Suprapubic skin (tissue), 4 donors: ENCODE data around the gene BRD9. TPM values are rescaled to one million over a fixed set of nuclear protein-coding genes. Genes with fewer than 3 reads are reported as not detected.
"Not testable (repeated sequence)": the region's sequence is repeated elsewhere in the genome, so short reads cannot be mapped to it uniquely, and the experiment has no call there.

ENCODE experiments used
- DNase-seq, 2 donors: peaks; one replicate each; pipeline ENCODE4 v3.0.0-alpha.2; 2019; ENCODE audit warnings: low spot score in 2 of 2
- H3K27ac ChIP-seq: fragments of 200-600 bp; sonication (generic); one replicate; pipeline ENCODE4 v1.5.1; 2019
- H3K27me3 ChIP-seq: fragments of 200-600 bp; sonication (generic); one replicate; pipeline ENCODE4 v1.5.1; 2019
- H3K36me3 ChIP-seq: fragments of 200-600 bp; sonication (generic); one replicate; pipeline ENCODE4 v1.5.1; 2019
- H3K4me1 ChIP-seq: fragments of 200-600 bp; sonication (generic); one replicate; pipeline ENCODE4 v1.5.1; 2019
- H3K4me3 ChIP-seq: fragments of 200-600 bp; sonication (generic); one replicate; pipeline ENCODE4 v1.5.1; 2019; ENCODE audit warnings: mild to moderate bottlenecking
- H3K9me3 ChIP-seq: fragments of 200-600 bp; sonication (generic); one replicate; pipeline ENCODE4 v1.5.1; 2019
- EP300 ChIP-seq: sonication (generic); formaldehyde crosslinking; IDR thresholded peaks from one replicate; pipeline ENCODE4 v1.6.1; 2017; ENCODE audit warnings: antibody characterized with exemption
- POLR2A ChIP-seq, 2 donors: fragments of 450-650 bp; IDR thresholded peaks; one replicate each; pipeline ENCODE4 v1.6.1; 2017; ENCODE audit warnings: antibody characterized with exemption in 2 of 2, mild to moderate bottlenecking in 2 of 2, moderate library complexity in 2 of 2
- POLR2AphosphoS5 ChIP-seq, 3 donors: sonication (generic); formaldehyde crosslinking; IDR thresholded peaks; one replicate each; pipeline ENCODE4 v1.6.1; 2017; ENCODE audit warnings: antibody characterized with exemption in 3 of 3
- WGBS: methylation state at CpG from one replicate; pipeline ENCODE4 v1.1.5; 2018; 5-methylcytosine and 5-hydroxymethylcytosine counted together
- total RNA-seq, 4 donors: library from RNA; depleted of rRNA; stranded (reverse); fragments of >200 nt; gene quantifications; one replicate each; pipeline ENCODE4 v1.1.0, GENCODE V29; 2016
- TF ChIP-seq, protein P1 (sequence below), 2 donors: fragments of 200-600 bp in 1 of 2; fragments of 450-650 bp in 1 of 2; sonication (generic) in 1 of 2; IDR thresholded peaks; one replicate each; pipeline ENCODE4 v1.5.1; 2016 to 2019; ENCODE audit warnings: antibody characterized with exemption in 2 of 2, mild to moderate bottlenecking in 1 of 2, moderate library complexity in 1 of 2

BRD9 gene
- total RNA-seq, 4 donors from 2014 or later: 25.2 to 73.0 (median 38.8) TPM

DNA sequence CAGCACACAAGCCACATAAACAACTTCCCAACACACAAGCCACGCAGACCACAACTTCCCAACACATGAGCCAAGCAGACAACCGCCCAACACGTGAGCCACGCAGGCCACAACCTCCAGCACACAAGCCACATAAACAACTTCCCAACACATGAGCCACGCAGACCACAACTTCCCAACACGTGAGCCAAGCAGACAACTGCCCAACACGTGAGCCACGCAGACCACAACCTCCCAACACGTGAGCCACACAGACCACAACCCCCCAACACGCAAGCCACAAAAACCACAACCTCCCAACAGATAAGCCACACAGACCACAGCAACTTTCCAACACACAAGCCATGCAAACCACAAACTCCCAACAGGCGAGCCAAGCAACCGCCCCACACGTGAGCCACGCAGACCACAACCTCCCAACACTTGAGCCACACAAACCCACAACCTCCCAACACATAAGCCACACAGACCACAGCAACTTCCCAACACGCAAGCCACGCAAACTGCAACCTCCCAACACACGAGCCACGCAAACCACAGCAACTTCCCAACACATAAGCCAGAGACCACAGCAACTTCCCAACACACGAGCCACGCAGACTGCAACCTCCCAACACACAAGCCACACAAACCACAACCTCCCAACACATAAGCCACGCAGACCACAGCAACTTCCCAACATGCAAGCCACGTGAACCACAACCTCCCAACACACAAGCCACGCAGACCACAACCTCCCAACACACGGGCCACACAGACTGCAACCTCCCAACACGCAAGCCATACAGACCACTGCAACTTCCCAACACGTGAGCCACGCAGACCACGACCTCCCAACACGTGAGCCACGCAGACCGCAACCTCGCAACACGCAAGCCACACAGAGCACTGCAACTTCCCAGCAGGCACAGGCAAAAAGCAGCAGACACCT, 10.1 kb downstream of the BRD9 start:
- Histone ChIP-seq H3K27me3 (no peaks in the 10 kb centered on the region), H3K27ac (no peak overlapping the region), H3K36me3 (peaks cover 77% of the 10 kb centered on the region), H3K4me1 (no peaks in the 10 kb centered on the region), H3K9me3 (no peaks in the 10 kb centered on the region), H3K4me3 (no peak overlapping the region)
- no peak for TF ChIP-seq POLR2A (IDR thresholded peaks at IDR 0.05)
- TF ChIP-seq POLR2AphosphoS5 (IDR thresholded peaks at IDR 0.05): no peak
- TF ChIP-seq, protein P1, sequence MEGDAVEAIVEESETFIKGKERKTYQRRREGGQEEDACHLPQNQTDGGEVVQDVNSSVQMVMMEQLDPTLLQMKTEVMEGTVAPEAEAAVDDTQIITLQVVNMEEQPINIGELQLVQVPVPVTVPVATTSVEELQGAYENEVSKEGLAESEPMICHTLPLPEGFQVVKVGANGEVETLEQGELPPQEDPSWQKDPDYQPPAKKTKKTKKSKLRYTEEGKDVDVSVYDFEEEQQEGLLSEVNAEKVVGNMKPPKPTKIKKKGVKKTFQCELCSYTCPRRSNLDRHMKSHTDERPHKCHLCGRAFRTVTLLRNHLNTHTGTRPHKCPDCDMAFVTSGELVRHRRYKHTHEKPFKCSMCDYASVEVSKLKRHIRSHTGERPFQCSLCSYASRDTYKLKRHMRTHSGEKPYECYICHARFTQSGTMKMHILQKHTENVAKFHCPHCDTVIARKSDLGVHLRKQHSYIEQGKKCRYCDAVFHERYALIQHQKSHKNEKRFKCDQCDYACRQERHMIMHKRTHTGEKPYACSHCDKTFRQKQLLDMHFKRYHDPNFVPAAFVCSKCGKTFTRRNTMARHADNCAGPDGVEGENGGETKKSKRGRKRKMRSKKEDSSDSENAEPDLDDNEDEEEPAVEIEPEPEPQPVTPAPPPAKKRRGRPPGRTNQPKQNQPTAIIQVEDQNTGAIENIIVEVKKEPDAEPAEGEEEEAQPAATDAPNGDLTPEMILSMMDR (IDR thresholded peaks at IDR 0.05): no peak
- no peak for TF ChIP-seq EP300
- peak; percentile 37 to 47 for DNase-seq
- WGBS: 89% methylated on average over 33 of the region's 33 CpGs

DNA sequence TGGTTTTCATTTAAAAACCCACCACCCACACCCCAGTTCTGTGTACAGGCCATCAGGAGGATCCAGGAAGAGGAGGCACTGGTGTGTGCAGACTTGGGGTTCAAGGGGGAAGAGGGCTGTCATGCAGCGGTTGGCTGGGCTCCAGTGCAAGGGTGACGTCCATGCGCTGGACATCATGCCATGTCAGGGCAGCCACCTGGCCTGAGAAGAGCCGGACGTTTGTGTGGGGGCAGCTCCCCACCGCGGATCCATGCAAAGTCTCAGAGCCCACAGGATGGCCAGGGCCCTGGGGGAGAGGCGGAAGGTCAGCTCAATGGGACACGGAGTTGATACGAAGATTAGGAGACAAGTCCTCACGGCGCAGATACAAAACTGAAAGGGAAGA, 11.1 kb downstream of the BRD9 start:
- DNase-seq: peak in 1 of 2 donors; percentile 43
- Histone ChIP-seq H3K4me3 (no peak overlapping the region), H3K27me3 (no peaks in the 10 kb centered on the region), H3K9me3 (no peaks in the 10 kb centered on the region), H3K36me3 (peaks cover 77% of the 10 kb centered on the region), H3K4me1 (no peaks in the 10 kb centered on the region), H3K27ac (no peak overlapping the region)
- no peak for TF ChIP-seq POLR2AphosphoS5 (IDR thresholded peaks at IDR 0.05)
- TF ChIP-seq EP300: no peak
- TF ChIP-seq POLR2A (IDR thresholded peaks at IDR 0.05): no peak
- TF ChIP-seq, protein P1 (IDR thresholded peaks at IDR 0.05): no peak
- WGBS: 89% methylated on average over 11 of the region's 12 CpGs

DNA sequence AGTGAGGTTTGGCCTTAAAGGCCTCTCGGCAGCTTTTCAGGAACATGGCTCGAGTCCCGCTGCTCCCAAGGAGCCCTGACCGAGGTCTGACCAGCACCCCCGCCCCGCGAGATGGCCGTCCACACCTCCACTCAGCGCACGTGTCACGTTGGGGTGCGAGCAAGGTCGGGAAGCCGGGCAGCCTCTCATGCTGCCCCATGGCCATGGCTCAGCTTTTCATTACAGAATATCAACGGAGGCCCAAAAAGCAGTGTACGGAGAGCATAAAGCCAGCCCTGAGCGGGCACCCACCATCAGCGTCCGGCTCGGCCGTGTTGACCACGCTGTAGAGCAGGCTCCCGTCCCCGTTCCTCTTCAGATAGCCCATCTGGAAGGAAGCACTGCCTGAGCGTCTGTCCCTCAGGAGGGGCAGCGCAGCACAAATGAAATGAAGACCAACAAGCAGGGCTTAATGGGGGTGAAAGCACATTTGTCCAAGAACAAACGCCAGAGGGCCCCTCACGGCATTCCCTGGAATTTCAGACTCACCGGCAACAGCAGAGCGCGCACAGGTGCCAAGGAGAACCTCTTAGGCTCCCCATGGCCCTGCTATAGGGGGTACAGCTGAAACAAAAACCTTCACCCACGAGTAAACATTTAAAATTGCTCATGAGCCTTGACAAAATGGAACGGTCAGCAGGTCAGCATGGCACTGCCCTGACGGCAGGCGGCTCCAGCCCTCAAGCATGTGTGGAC, 11.6 kb downstream of the BRD9 start:
- WGBS: 96% methylated on average over 32 of the region's 35 CpGs

DNA sequence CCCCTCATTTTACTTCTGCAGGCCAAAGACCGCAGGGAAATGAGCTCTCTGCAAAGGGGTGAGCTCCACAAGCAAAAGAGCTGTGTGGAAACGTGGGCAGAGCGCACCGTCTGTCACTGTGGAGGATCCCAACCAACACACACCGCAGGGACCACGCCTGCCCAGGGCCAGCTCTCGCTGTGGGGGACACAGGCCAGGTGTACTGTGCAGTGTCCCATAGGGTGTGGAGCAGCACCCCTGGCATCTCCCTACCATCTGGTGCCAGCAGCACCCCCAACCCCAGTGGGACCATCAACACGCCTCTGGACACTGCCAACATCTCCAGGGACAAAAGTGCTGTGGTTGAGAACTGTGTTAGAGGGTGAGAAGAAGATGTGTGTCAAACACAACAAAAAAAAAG, 13.9 kb downstream of the BRD9 start:
- not testable (repeated sequence) for H3K27ac ChIP-seq, DNase-seq, H3K4me1 ChIP-seq, H3K27me3 ChIP-seq, H3K9me3 ChIP-seq, H3K4me3 ChIP-seq
- H3K36me3 ChIP-seq: peaks cover 76% of the 10 kb centered on the region
- WGBS: no CpG with 5 or more reads among the region's 8 CpGs

More for the DNA sequence above, 11.6 kb downstream of the BRD9 start:
- H3K27ac ChIP-seq: no peak overlapping the region
- no peak overlapping the region for H3K4me3 ChIP-seq
- no peaks in the 10 kb centered on the region for H3K9me3 ChIP-seq
- peaks cover 77% of the 10 kb centered on the region for H3K36me3 ChIP-seq
- H3K27me3 ChIP-seq: no peaks in the 10 kb centered on the region
- TF ChIP-seq EP300 (no peak), POLR2AphosphoS5 (IDR thresholded peaks at IDR 0.05) (no peak), POLR2A (IDR thresholded peaks at IDR 0.05) (no peak)
- TF ChIP-seq, protein P1 (IDR thresholded peaks at IDR 0.05): no peak
- DNase-seq: no peak
- H3K4me1 ChIP-seq: no peaks in the 10 kb centered on the region

DNA sequence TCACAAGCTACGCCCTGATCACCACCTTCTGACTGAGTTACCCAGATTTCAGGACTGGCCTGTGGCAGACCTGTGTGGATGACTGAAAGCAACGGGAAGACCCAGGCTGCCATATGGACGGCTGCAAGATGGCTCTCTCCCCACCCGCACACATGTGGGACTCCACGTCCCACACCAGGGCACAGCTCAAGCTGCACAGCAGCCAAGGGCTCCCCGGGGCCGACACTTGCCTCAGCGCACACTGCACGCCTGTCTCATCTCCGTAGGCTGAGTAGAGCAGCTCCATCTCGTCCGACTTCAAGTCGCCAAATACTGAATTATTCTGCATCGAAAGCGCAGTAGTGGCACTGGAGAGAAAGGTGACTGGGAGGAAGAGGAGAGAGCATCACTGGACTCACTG, 14.5 kb downstream of the BRD9 start:
- no peak overlapping the region for H3K27ac ChIP-seq
- no peaks in the 10 kb centered on the region for H3K4me1 ChIP-seq
- peaks cover 76% of the 10 kb centered on the region for H3K36me3 ChIP-seq
- no peak for TF ChIP-seq EP300
- no peak for TF ChIP-seq POLR2AphosphoS5 (IDR thresholded peaks at IDR 0.05)
- no peak for TF ChIP-seq POLR2A (IDR thresholded peaks at IDR 0.05)
- TF ChIP-seq, protein P1 (IDR thresholded peaks at IDR 0.05): no peak
- H3K27me3 ChIP-seq: no peaks in the 10 kb centered on the region
- no peak overlapping the region for H3K4me3 ChIP-seq
- no peak for DNase-seq
- no peaks in the 10 kb centered on the region for H3K9me3 ChIP-seq
- WGBS: 95% methylated on average over 13 of the region's 15 CpGs
